Measurements from ENCODE around the gene TNPO1. TPM values are rescaled to one million over a fixed set of nuclear protein-coding genes. Genes with fewer than 3 reads are reported as not detected.

The TNPO1 gene
- total and polyA plus RNA-seq, 2 of the 13 experiments (the other 11 are each of a cell fraction or from before 2014, with no cell fraction given): 26.7 to 123 TPM

DNA sequence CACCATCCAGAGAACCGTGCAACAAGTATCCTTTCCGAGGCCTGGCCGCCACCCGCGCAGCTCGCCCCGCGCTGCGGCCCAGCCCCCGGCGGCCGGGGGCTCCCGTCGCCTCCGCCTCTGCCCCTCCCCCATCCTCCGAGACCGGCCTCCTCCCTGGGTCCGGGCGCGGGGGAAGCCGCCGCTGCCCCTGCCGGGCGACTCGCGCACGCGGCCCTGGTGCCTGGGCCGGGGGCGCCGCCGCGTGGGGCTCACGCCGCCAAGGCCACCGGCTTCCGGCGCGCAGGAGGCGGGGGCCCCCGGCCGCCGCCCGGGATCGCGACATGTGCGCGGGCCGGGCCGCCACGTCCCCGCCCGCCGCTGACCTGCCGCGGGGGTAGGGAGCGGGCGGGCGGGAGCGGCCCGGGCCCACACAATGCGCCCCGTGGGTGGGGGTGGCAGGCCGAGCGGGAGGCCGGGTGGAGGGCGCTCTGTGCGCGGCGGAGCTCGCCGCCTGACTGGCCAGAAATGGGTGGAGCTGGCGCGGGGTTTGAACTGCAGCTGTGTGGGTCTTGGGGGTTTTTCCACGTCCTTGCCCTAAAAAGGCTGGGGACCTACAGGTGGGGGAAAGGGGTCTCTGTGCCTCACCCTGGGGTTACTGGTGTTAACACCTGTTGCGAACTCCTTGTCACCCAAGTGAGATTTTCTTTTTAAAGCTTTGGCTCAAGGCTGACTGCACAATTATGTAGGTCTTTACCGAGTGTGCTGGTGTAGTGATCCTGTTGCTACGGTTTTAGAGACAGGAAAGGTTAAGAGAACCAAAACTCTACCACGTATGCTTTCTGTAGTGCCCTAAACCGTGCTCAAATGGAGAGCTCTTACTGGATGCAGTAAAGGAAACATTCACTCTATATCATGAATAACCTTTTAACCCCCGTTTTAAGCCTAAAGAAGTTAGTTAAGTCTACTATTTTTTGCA is 32.3 kb downstream of the TNPO1 start (continued):
- TF ChIP-seq HNF4G (IDR thresholded peaks at IDR 0.05; ENCODE audit: borderline replicate concordance, low read depth, low read length) (no peak), HNF4G (CRISPR knock-in tag; IDR thresholded peaks at IDR 0.05; ENCODE audit: borderline replicate concordance, low read depth) (no peak), KDM2A (CRISPR knock-in tag; IDR thresholded peaks at IDR 0.05; ENCODE audit: borderline replicate concordance, low read depth) (no peak), GZF1 (CRISPR knock-in tag; IDR thresholded peaks at IDR 0.05) (no peak), MYC (CRISPR knock-in tag; IDR thresholded peaks at IDR 0.05; ENCODE audit: borderline replicate concordance) (peak; percentile 24; the same call in 1 of the 2 replicates), GABPA (IDR thresholded peaks at IDR 0.05; ENCODE audit: low read depth, low read length) (peak; percentile 35; the same call in 1 of the 2 replicates), GABPA (CRISPR knock-in tag; IDR thresholded peaks at IDR 0.05; ENCODE audit: low read depth) (no peak), HOXA9 (CRISPR knock-in tag; IDR thresholded peaks at IDR 0.05; ENCODE audit: borderline replicate concordance) (no peak), ZNF776 (CRISPR knock-in tag; IDR thresholded peaks at IDR 0.05) (no peak), SIN3B (IDR thresholded peaks at IDR 0.05; ENCODE audit: low read length) (peak; percentile 82), NPAS2 (CRISPR knock-in tag; IDR thresholded peaks at IDR 0.05; ENCODE audit: borderline replicate concordance) (no peak), NBN (conservative IDR thresholded peaks at IDR 0.05) (no peak), ZNF34 (CRISPR knock-in tag; IDR thresholded peaks at IDR 0.05; ENCODE audit: borderline replicate concordance) (no peak), ZNF570 (CRISPR knock-in tag; IDR thresholded peaks at IDR 0.05; ENCODE audit: borderline replicate concordance) (no peak), AKAP8 (CRISPR knock-in tag; IDR thresholded peaks at IDR 0.05) (no peak), NR1H2 (CRISPR knock-in tag; IDR thresholded peaks at IDR 0.05; ENCODE audit: borderline replicate concordance, low read depth) (no peak), ZFX (CRISPR knock-in tag; IDR thresholded peaks at IDR 0.05; ENCODE audit: low read depth) (peak; percentile 60), RBM39 (IDR thresholded peaks at IDR 0.05; ENCODE audit: low read depth, low read length, poor library complexity, severe bottlenecking) (no peak), TEAD2 (CRISPR knock-in tag; IDR thresholded peaks at IDR 0.05) (no peak), SSRP1 (CRISPR knock-in tag; IDR thresholded peaks at IDR 0.05) (no peak), U2AF1 (optimal IDR thresholded peaks at IDR 0.05; ENCODE audit: low read depth, low read length) (no peak), SOX5 (CRISPR knock-in tag; IDR thresholded peaks at IDR 0.05; ENCODE audit: borderline replicate concordance) (no peak), FOXO1 (CRISPR knock-in tag; IDR thresholded peaks at IDR 0.05) (no peak), POLR2A (IDR thresholded peaks at IDR 0.05; ENCODE audit: insufficient read depth in 1 of 2, low read depth in 2 of 2, low read length in 2 of 2) (peak in 1 of 2 experiments; percentile 51; a peak in 1 of 4 replicates)
- TF ChIP-seq, protein P1, sequence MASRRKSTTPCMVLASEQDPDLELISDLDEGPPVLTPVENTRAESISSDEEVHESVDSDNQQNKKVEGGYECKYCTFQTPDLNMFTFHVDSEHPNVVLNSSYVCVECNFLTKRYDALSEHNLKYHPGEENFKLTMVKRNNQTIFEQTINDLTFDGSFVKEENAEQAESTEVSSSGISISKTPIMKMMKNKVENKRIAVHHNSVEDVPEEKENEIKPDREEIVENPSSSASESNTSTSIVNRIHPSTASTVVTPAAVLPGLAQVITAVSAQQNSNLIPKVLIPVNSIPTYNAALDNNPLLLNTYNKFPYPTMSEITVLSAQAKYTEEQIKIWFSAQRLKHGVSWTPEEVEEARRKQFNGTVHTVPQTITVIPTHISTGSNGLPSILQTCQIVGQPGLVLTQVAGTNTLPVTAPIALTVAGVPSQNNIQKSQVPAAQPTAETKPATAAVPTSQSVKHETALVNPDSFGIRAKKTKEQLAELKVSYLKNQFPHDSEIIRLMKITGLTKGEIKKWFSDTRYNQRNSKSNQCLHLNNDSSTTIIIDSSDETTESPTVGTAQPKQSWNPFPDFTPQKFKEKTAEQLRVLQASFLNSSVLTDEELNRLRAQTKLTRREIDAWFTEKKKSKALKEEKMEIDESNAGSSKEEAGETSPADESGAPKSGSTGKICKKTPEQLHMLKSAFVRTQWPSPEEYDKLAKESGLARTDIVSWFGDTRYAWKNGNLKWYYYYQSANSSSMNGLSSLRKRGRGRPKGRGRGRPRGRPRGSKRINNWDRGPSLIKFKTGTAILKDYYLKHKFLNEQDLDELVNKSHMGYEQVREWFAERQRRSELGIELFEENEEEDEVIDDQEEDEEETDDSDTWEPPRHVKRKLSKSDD (CRISPR knock-in tag; IDR thresholded peaks at IDR 0.05; ENCODE audit: low read depth): no peak
- TF ChIP-seq, protein P2, sequence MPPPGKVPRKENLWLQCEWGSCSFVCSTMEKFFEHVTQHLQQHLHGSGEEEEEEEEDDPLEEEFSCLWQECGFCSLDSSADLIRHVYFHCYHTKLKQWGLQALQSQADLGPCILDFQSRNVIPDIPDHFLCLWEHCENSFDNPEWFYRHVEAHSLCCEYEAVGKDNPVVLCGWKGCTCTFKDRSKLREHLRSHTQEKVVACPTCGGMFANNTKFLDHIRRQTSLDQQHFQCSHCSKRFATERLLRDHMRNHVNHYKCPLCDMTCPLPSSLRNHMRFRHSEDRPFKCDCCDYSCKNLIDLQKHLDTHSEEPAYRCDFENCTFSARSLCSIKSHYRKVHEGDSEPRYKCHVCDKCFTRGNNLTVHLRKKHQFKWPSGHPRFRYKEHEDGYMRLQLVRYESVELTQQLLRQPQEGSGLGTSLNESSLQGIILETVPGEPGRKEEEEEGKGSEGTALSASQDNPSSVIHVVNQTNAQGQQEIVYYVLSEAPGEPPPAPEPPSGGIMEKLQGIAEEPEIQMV (CRISPR knock-in tag; IDR thresholded peaks at IDR 0.05; ENCODE audit: low read depth): no peak
- TF ChIP-seq, protein P3, sequence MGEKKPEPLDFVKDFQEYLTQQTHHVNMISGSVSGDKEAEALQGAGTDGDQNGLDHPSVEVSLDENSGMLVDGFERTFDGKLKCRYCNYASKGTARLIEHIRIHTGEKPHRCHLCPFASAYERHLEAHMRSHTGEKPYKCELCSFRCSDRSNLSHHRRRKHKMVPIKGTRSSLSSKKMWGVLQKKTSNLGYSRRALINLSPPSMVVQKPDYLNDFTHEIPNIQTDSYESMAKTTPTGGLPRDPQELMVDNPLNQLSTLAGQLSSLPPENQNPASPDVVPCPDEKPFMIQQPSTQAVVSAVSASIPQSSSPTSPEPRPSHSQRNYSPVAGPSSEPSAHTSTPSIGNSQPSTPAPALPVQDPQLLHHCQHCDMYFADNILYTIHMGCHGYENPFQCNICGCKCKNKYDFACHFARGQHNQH (CRISPR knock-in tag; IDR thresholded peaks at IDR 0.05): no peak
